NCI-H748 (cell line): ENCODE results near the gene NUTM2D.
"Not testable (repeated sequence)": the region's sequence is repeated elsewhere in the genome, so short reads cannot be mapped to it uniquely, and the experiment has no call there.

ENCODE experiments used
- DNase-seq: peaks from one replicate; lab custom pipeline; 2025; ENCODE audit not compliant: unreplicated experiment; lab: John Stamatoyannopoulos, UW

The NUTM2D gene

DNA sequence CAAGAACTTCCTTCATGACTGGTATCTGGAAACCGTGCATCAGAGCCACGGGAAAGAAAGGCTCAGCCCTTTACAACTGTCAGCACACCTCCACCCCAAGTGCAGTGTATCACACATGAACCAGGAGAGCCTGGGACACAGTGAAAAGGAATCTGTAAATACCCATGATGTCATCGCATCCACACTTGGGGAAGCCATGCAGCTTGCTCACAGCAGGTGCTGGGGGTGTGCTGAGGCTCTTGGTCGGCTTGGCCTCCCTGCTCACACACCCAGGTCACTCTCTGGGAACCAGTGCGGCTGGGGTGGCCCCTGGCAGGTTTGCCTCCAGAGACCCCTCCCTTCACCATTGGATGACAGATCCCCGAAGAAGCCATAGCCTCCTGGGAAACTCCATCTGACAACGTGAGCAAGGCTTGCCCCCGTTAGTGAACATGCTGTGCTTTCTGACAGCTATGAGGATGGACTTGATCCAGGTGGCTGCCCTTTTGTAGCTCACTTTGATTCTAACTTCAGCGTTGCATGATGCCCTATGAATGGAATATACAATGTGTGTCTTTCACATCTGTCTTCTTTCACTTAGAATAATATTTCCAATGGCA is 12.1 kb downstream of the NUTM2D start:
- not testable (repeated sequence) for DNase-seq

DNA sequence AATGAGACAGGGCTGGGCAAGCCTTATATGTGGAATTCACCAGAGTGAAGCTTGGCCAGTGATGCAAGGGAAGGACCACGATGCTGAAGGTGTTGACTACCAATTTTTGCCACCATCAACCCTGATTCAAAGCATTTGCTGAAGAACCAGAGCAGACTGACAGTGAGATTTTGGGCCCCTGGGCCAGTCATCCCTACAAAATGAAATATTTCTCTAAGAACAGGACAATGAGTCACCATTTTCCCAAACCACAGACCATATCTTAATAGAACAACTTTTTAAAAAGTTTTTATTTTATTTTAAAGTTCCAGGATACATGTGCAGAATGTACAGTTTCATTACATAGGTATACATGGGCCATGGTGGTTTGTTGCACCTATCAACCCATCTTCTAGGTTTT is 16.5 kb downstream of the NUTM2D start:
- not testable (repeated sequence) for DNase-seq

DNA sequence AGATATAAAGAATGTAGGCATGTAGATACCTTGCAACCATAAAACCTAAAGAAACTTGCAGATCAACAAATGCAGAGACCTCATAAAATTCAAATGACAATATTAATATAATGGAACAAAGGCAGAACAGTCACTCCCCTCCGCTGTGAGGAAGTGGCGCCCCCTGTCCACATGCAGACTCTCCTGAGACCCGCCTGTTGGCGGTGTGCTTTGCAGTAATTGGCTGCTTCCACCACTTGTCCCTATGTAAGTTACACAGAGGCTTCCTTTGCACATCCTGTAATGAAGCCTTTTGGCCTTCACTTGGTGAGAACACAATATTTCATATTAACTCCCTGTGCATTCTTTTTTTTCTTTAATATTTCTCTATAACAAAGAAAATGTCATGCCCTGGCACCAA is 21.6 kb downstream of the NUTM2D start:
- DNase-seq = not testable (repeated sequence)

DNA sequence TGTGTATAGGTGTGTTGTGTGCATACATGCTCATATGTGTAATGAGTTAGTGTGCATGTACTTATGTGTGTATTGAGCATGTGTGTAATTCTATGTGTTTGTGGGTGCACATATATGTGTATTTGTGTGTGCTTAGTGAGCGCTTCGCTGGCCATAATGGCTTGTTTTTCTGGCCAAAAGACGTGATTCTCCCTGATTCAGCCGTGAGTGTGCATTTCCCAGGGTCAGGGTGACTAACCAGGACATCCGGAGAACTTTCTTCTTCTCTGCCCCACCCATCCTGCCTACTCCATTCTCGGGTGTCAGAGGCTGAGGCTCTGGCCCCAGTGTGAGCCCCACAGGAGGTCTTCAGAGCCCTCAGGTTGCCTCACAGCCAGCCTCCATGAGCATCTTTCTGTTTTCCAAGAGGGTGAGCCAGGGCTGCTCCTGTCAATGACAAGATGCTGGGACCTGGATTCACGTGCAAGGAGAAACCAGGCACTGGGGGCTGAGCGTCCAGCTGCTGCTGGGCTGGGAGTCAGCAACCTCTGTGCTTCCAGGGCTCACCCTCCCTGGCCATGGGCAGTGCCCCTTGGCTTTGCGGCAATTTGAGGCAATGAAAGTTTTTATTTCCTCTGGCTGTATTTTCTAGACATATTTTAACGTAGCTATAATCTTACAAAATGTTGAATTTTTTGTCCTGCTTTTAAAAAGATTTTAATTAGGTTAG is 25.8 kb downstream of the NUTM2D start:
- DNase-seq = not testable (repeated sequence)

DNA sequence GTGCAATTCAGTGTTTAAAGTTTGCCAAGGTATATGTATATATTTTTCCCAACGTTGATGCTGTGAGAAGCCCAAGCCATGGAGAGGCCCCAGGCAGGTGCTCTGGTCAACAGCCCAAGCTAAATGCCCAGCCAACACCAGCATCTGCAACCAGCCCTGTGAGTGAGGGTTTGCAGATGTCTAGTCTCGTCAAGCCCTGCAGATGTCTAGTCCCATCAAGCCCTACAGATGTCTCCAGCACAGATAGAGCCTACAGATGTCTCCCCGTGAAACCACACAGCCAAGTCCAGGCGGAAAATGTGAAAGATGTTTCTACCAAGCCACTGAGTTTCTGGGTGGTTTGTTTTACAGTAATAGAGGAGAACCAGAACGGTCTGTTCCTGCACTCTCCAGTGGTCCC is 26.7 kb downstream of the NUTM2D start:
- DNase-seq = not testable (repeated sequence)

DNA sequence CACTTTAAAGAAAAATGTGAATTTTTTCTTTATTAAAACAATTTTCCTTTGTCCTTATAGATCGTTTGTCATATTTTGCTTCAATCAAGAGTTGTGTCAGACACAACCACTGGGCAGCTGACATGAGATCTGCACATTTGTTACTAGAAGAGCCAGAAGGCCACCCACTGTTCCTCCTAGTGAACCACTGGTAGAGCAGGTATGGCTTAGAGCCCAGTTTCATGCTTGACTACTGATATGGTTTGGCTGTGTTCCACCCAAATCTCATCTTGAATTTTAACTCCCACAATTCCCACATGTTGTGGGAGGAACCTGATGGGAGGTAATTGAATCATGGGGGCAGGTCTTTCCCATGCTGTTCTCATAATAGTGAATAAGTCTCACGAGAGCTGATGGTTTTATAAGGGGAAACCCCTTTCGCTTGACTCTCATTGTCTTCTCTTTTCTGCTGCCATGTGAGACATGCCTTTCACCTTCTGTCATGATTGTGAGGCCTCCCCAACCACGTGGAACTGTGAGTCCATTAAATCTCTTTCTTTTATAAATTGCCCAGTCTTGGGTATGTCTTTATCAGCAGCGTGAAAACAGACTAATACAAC is 28.3 kb downstream of the NUTM2D start:
- not testable (repeated sequence) for DNase-seq

DNA sequence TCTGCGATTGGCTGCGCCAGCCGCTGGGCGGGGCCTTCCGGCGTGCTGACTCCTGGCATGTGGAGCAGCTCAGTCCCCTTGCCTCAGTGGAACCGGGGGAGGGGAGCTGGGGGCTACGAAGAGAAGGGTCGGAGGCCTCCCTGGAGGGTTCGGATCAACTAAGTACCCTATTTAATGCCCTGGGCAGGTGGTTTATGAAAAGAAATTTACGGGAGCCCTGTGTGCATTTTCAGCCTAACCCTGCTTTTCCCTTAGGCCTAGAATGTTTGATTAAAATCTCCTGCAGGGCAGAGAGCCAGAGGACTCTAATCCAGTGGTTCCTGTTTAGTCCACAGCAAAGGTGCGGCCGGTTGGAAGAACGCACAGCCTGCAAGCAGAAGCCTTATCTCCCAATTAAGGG is 33.8 kb downstream of the NUTM2D start:
- not testable (repeated sequence) for DNase-seq

DNA sequence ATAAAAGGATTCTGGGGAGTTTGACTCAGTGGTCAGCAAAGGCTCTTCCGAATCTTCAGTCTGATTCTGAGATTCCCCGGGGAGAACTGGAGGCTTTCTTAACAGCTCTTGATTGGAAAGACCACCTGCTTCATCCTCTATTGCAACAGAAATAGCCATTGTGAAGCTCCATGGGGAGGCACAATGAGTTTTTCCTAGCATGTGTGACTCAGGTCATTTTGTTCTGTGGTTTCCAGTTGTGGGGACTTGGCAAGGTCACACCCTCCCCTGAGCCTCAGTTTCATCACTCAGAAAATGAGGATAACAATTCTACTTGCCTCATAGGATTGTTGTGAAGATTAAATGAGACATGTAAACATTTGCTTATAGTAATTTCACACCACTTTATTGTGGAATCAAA is 38.7 kb downstream of the NUTM2D start:
- not testable (repeated sequence) for DNase-seq

DNA sequence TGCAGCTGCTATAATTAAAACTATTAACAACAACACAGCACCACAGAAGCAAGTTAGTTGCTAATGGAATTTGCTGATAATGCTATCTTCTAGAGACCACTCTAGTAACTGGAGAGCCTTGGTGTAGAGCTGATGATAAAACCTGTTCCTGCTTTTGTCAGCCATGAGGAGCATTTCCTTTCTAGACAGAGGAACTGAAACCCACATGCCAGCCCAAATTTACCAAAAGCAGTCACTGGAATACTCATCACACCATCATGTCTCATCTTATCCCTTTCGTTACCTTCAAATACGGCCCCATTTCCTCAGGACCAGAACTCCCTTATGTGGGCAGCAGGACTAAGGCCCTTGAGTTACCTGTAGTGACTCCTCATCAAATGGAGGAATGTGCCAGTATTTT is 40.9 kb downstream of the NUTM2D start:
- DNase-seq = not testable (repeated sequence)

DNA sequence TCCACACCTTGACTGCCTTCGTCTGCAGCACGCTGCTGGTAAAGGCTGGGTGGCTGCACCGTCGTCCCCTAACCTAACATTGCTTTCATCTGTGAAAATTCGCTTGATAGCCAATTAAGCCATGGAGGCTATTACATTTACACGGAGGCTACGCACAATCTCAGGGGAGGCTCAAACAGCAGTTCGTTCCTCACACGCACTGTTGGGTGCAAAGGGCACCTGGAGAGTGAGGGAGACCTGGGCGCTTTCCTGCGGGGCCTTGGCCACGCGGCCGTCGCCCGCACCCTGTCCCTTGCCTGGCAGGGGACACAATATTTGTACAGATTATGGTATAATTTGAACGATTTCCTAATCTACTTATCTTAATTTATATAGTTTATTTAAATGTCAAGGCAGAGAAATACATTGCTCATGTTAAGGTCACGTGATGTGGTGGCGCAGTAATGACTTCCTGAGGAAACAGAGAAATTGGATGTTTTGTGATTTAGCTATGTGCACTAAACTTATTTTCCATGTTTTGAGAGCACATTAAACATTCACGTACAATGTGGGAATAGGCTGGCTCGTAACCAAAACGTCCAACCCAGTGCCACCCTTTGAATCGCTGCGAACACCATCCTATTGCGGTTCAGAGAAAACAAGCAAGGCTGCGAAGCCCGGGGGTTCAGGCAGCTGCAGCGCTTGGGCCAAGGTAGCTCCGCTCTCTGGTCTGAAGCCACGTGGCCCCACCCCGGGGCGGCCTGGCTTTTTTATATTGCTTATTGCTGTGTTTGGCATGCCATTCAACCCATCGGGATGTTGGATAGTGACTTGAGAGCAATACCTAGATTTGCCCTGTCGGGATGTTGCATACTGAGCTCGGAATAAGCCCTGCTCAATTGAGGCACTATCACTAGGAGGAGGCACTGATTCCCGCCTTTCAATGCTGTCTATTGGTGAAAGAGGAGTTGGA is 50.2 kb downstream of the NUTM2D start:
- not testable (repeated sequence) for DNase-seq

DNA sequence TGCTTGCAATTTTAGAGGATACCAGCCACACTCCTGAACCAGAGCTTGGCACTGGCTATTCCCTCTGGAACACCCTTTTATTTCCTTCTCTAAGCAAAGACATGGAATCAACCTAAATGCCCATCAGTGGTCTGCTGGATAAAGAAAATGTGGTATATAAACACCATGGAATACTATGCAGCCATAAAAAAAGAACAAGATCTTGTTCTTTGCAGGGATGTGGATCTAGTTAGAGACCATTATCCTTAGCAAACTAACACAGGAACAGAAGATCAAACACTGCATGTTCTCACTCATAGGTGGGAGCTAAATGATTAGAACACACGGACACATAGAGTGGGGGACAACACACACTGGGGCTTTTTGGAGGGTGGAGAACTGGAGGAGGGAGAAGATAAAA is 56.4 kb downstream of the NUTM2D start:
- not testable (repeated sequence) for DNase-seq
